Stimulated activated CD8-positive, alpha-beta memory T cell treated with anti-CD3 and anti-CD28 coated beads, Interleukin-4, amount 100 ng/mL, for 48 hours (primary cell): ENCODE measurements around the gene CAMK1D.
A peak's percentile ranks its signal among the peaks of the same experiment; 100 is the strongest.

Experiments
- DNase-seq: peaks from one replicate; pipeline ENCODE4 v3.0.0-alpha.2; 2020

The CAMK1D gene

GRCh38 chr10:12774204-12774894 lies 425.0 kb downstream of the CAMK1D start:
- DNase-seq, result no peak

GRCh38 chr10:12777840-12778585 lies 428.7 kb downstream of the CAMK1D start:
- peak; percentile 61 for DNase-seq

GRCh38 chr10:12780634-12781601 lies 431.6 kb downstream of the CAMK1D start:
- peak; percentile 76 for DNase-seq

DNA sequence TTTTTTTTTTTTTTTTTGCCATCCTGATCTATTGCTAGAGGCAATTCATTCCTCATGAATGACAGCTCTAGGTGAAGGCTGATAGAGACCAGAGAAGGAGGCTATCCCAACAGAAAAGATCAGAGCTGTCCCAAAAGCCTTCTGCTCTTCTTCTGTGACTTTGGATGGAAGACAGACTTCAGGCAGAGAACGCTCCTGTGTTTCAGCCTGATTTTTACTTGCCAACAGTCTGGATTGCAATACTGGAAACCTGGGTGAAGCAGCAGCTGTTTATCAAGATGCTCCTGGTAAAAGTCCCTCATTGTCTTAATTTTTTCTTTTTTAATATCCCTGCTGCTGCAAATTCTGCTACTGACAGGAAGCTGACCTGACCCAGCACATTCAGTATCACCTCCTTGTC lies 432.6 kb downstream of the CAMK1D start:
- DNase-seq, result no peak

DNA sequence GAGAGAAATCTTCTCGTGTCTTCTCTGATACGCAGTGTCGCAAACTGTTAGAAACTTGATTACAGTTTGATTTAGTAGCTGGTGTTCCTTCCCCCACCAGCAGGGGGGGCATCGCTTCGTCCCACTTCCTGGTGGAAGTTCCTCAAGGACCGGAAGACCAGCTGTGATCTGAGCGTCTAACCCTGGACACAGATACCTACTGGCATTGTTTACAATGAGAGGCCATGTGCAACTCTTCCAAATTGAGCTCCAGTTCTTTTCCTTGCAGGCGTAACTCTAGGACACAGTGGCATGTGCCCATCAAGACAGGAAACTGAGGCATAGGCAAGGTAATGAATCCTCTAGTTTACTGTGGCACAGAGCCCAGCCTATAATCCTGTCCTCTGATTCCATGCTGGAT lies 433.2 kb downstream of the CAMK1D start:
- DNase-seq, result peak; percentile 76

DNA sequence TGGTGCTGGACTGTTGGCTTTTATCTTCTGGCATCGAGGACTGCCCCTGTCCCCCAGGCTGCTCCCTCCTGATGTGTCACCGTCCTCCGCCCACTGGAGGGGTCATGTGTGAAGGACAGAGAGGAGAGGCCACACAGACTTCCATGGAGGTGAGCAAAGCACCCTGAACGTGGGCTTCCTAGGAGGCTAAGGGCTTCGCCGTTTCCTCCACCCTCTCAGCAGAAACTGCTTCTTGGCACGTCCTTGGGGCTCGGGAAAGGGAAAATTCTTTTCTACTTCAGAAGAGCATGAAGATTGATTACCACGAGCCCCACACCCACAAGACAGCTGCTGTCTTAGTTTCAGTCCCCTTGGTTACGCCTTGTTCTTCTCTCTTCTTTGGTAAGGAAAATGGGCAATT lies 433.9 kb downstream of the CAMK1D start:
- no peak for DNase-seq

- DNase-seq, result no peak
These were observed 435.3 kb downstream of the CAMK1D start for GRCh38 chr10:12784646-12785045.

GRCh38 chr10:12785415-12785831 lies 436.1 kb downstream of the CAMK1D start:
- no peak for DNase-seq

DNA sequence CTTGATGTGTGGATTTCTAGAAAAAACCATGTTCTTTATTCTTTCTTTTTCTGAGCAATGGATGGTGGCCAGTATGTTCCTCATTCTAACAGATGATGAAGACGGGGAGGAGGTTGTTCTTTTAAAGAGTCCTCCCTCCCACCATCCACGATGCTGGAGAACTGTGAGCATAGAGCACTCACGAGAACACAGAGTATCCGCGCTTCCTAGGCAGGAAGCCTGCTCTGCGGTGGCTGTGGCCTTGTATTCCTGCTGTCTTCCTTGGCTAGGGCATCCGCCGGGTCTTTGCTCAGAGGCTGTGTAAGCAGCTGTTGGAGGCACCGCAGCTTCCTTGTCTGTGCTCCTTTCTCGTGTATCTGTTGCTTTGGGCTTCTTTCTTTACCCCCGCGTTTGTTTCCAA lies 437.9 kb downstream of the CAMK1D start:
- DNase-seq, result no peak

- DNase-seq, result no peak
These were observed 438.9 kb downstream of the CAMK1D start for GRCh38 chr10:12788277-12788676.

- DNase-seq, result no peak
These were observed 440.9 kb downstream of the CAMK1D start for GRCh38 chr10:12790270-12790669.

GRCh38 chr10:12791728-12792127 lies 442.4 kb downstream of the CAMK1D start:
- DNase-seq, result no peak

GRCh38 chr10:12792889-12793556 lies 443.7 kb downstream of the CAMK1D start:
- DNase-seq, result no peak

GRCh38 chr10:12795315-12796110 lies 446.2 kb downstream of the CAMK1D start:
- no peak for DNase-seq

- DNase-seq, result no peak
These were observed 447.2 kb downstream of the CAMK1D start for GRCh38 chr10:12796401-12797160.

DNA sequence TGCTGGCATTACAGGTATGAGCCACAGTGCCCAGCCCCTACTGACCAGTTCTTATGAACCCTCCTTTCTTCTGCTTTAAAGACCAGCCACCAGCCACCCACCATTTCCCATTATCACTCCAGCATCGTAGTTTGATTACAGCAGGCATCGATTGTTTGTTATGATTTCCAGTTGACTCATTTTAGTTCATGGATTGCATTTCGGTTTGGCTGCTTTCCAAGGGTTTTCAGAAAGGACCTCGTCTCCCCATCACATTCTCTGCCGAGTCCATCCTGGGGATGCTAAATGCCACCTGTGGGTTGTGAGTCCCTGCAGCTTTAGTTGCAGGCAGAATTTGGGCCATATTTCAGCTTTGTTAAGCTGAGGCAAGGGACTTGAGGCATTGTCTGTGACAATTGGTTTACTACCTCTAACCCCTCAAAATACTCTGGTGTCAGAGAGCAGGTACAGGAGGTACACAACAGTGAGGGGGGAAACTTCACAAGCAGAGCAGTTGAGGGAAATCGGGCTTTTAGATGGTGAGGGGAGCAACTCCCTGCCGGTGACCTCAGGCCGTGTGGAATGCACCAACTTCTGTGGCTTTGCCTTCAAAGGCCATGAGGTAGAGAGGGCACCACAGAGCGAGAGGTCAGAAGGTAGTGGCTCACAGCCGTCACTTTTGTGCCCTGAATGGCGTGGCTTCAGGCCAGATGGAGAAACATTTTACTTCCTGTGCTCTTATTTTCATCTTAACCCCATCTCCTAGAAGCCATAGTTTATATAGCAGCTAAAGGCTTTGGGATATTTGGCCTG lies 448.3 kb downstream of the CAMK1D start:
- no peak for DNase-seq

GRCh38 chr10:12799144-12799543 lies 449.8 kb downstream of the CAMK1D start:
- DNase-seq, result no peak

GRCh38 chr10:12799714-12800113 lies 450.4 kb downstream of the CAMK1D start:
- no peak for DNase-seq

- no peak for DNase-seq
These were observed 451.0 kb downstream of the CAMK1D start for GRCh38 chr10:12800302-12800701.
